Measurements from ENCODE around the gene TRAPPC10. TPM values are rescaled to one million over a fixed set of nuclear protein-coding genes. Genes with fewer than 3 reads are reported as not detected.

The TRAPPC10 gene
- total and polyA plus RNA-seq, 10 of the 15 experiments (the other 5 are each of a cell fraction or from before 2014, with no cell fraction given), result 1.1 to 39.6 (median 28.2) TPM

GRCh38 chr21:43985690-43986251 is 26.3 kb upstream of the TRAPPC10 start:
- in situ Hi-C loops (cut with MboI), result no loop called here
- no peaks in the 10 kb centered on the region for H4K20me1 ChIP-seq (ENCODE audit: control insufficient read depth, insufficient read depth)
- H3K79me2 ChIP-seq (ENCODE audit: control insufficient read depth, insufficient read depth, low read length), result no peaks in the 10 kb centered on the region
- DNase-seq (ENCODE audit: low read depth, low spot score) (no peak), FAIRE-seq (no peak), ATAC-seq (peak; percentile 23; the same call in 2 of the 3 replicates)
- H3K9ac ChIP-seq (ENCODE audit: control insufficient read depth, insufficient read depth, low read length), result no peak overlapping the region
- TF ChIP-seq REST (IDR thresholded peaks at IDR 0.05; ENCODE audit: low read depth, low read length) (no peak), POLR2A (IDR thresholded peaks at IDR 0.05; ENCODE audit: low read depth, low read length) (peak; percentile 52; the same call in 1 of the 2 replicates)
- TF ChIP-seq, protein P1, sequence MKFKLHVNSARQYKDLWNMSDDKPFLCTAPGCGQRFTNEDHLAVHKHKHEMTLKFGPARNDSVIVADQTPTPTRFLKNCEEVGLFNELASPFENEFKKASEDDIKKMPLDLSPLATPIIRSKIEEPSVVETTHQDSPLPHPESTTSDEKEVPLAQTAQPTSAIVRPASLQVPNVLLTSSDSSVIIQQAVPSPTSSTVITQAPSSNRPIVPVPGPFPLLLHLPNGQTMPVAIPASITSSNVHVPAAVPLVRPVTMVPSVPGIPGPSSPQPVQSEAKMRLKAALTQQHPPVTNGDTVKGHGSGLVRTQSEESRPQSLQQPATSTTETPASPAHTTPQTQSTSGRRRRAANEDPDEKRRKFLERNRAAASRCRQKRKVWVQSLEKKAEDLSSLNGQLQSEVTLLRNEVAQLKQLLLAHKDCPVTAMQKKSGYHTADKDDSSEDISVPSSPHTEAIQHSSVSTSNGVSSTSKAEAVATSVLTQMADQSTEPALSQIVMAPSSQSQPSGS (IDR thresholded peaks at IDR 0.05; ENCODE audit: low read length), result 0 out of 2 replicates have a peak, but pooled peaks have one; percentile 30
- H3K9me3 ChIP-seq (replicated peaks; ENCODE audit: control insufficient read depth, insufficient read depth, low read length), result no peaks in the 10 kb centered on the region
- H3K27me3 ChIP-seq (replicated peaks in 1 of 2; ENCODE audit: control insufficient read depth in 2 of 2, insufficient read depth in 2 of 2, low read length in 1 of 2), result no peaks in the 10 kb centered on the region
- ChIA-PET CTCF (no interaction called here), SMC1A (ENCODE audit: uncharacterized antibody, unreplicated experiment) (no interaction called here), POLR2A (no interaction called here), RAD21 (ENCODE audit: unreplicated experiment) (interaction anchor here (0.7 kb wide), 1 partner anchor 236 kb away, joined by 4 read pairs; no protein-coding TSS in a partner anchor)
- peaks cover 0 to 9% of the 10 kb centered on the region in 2 experiments; a peak in 3 of 4 replicates for H3K36me3 ChIP-seq (ENCODE audit: control insufficient read depth in 2 of 2, insufficient read depth in 2 of 2, low read length in 1 of 2)
- intact Hi-C loops (cut with micrococcal nuclease; ENCODE audit: unreplicated experiment), result no loop called here
- BruUV-seq (replicated peaks), result no TSS peak
- H3K4me1 ChIP-seq (ENCODE audit: control insufficient read depth, insufficient read depth, low read length), result no peaks in the 10 kb centered on the region
- no peak overlapping the region for H3K4me2 ChIP-seq (ENCODE audit: control insufficient read depth, insufficient read depth)
- H3K4me3 ChIP-seq, result no peak overlapping the region
- 30% methylated on average over 22 of the region's 22 CpGs for WGBS (ENCODE audit: insufficient coverage, insufficient replicate concordance, low lambda C conversion rate, missing lambda C conversion rate)
- H3K27ac ChIP-seq (ENCODE audit: control insufficient read depth, insufficient read depth), result no peak overlapping the region
- no peak overlapping the region for H2AFZ ChIP-seq (ENCODE audit: control insufficient read depth, low read depth, low read length)

Data from GM12878 (cell line).